Glutamatergic neuron (in vitro differentiated cells): ENCODE data around the gene FOXO3. TPM values are rescaled to one million over a fixed set of nuclear protein-coding genes. Genes with fewer than 3 reads are reported as not detected.

Experiments used
- DNase-seq: peaks from one replicate; pipeline ENCODE4 v3.0.0; 2022
- H3K27ac Mint-ChIP-seq: one replicate; pipeline ENCODE4 v1.8.0; 2020; ENCODE audit warnings: mild to moderate bottlenecking, mixed read lengths, inconsistent platforms; ENCODE audit not compliant: unreplicated experiment
- H3K27me3 Mint-ChIP-seq: one replicate; pipeline ENCODE4 v1.8.0; 2020; ENCODE audit warnings: mild to moderate bottlenecking, moderate library complexity, mixed read lengths, inconsistent platforms; ENCODE audit not compliant: unreplicated experiment
- H3K36me3 Mint-ChIP-seq: one replicate; pipeline ENCODE4 v1.8.0; 2020; ENCODE audit warnings: mild to moderate bottlenecking, mixed read lengths, inconsistent platforms; ENCODE audit not compliant: unreplicated experiment
- H3K4me1 Mint-ChIP-seq: one replicate; pipeline ENCODE4 v1.8.0; 2020; ENCODE audit warnings: mild to moderate bottlenecking, low read depth, mixed read lengths, inconsistent platforms; ENCODE audit not compliant: unreplicated experiment
- H3K4me3 Mint-ChIP-seq: one replicate; pipeline ENCODE4 v1.8.0; 2020; ENCODE audit warnings: mild to moderate bottlenecking, mixed read lengths, inconsistent platforms; ENCODE audit not compliant: unreplicated experiment
- H3K9me3 Mint-ChIP-seq: one replicate; pipeline ENCODE4 v1.8.0; 2020; ENCODE audit warnings: mild to moderate bottlenecking, moderate library complexity, mixed read lengths, inconsistent platforms; ENCODE audit not compliant: unreplicated experiment
- total RNA-seq: library from RNA; stranded (reverse); fragmentation: NEBNext Ultra II Directional; extraction: Animal tissue kit (Norgen Biotek cat#: 25700); gene quantifications from one replicate; pipeline ENCODE4 v1.2.1, GENCODE V29; 2021; ENCODE audit not compliant: unreplicated experiment
- TF ChIP-seq, protein P1 (sequence below): fragments of 200-600 bp; sonication (generic); IDR thresholded peaks from one replicate; pipeline ENCODE4 v1.5.0; 2021; ENCODE audit not compliant: partially characterized antibody, unreplicated experiment

The FOXO3 gene
- total RNA-seq, 1 donor from 2014 or later: 30.3 TPM

GRCh38 chr6:108596956-108597355 lies 36.2 kb downstream of the FOXO3 start:
- no peak overlapping the region for H3K4me3 Mint-ChIP-seq
- H3K27ac Mint-ChIP-seq: no peak overlapping the region
- TF ChIP-seq, protein P1, sequence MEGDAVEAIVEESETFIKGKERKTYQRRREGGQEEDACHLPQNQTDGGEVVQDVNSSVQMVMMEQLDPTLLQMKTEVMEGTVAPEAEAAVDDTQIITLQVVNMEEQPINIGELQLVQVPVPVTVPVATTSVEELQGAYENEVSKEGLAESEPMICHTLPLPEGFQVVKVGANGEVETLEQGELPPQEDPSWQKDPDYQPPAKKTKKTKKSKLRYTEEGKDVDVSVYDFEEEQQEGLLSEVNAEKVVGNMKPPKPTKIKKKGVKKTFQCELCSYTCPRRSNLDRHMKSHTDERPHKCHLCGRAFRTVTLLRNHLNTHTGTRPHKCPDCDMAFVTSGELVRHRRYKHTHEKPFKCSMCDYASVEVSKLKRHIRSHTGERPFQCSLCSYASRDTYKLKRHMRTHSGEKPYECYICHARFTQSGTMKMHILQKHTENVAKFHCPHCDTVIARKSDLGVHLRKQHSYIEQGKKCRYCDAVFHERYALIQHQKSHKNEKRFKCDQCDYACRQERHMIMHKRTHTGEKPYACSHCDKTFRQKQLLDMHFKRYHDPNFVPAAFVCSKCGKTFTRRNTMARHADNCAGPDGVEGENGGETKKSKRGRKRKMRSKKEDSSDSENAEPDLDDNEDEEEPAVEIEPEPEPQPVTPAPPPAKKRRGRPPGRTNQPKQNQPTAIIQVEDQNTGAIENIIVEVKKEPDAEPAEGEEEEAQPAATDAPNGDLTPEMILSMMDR: no peak
- DNase-seq: no peak
- no peaks in the 10 kb centered on the region for H3K36me3 Mint-ChIP-seq
- peaks cover 11% of the 10 kb centered on the region for H3K4me1 Mint-ChIP-seq
- no peaks in the 10 kb centered on the region for H3K9me3 Mint-ChIP-seq
- no peaks in the 10 kb centered on the region for H3K27me3 Mint-ChIP-seq

DNA sequence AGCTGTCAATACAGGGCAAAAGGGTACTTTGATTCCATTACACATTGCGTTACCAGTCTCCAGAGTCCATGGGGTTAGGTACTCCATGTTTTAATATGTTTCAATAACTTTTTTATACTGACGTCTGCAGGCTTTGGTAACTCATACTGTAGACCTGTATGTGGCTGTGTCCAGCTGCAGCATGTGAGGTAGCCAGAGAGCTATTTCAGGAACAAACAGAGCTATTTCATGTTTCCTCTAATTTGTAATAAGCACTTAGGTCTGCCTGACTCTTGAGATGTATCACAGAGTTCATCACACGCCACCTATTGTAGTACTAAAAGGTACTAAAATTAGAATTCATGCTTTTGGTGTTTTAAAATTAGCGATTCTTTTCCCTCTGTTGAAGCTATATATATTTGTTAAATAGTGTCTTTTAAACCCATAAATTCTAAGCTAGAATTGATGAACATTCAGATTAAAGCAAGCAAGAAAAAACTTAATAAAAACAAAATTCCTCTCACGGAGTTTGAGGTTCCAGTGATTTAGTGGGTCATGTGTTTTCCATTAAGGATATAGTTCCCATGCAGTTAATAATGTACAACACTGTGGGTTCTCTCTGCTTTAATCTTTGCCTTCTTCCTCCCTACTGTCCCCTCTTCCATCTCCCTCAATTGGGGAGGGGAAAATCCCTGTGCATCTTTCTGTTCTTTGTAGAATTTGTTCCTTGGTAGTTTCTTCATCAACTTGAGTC lies 37.0 kb downstream of the FOXO3 start:
- H3K27ac Mint-ChIP-seq: no peak overlapping the region
- no peak overlapping the region for H3K4me3 Mint-ChIP-seq
- no peak for DNase-seq
- no peaks in the 10 kb centered on the region for H3K27me3 Mint-ChIP-seq
- H3K36me3 Mint-ChIP-seq: no peaks in the 10 kb centered on the region
- peaks cover 7% of the 10 kb centered on the region for H3K4me1 Mint-ChIP-seq
- TF ChIP-seq, protein P1: no peak
- no peaks in the 10 kb centered on the region for H3K9me3 Mint-ChIP-seq

DNA sequence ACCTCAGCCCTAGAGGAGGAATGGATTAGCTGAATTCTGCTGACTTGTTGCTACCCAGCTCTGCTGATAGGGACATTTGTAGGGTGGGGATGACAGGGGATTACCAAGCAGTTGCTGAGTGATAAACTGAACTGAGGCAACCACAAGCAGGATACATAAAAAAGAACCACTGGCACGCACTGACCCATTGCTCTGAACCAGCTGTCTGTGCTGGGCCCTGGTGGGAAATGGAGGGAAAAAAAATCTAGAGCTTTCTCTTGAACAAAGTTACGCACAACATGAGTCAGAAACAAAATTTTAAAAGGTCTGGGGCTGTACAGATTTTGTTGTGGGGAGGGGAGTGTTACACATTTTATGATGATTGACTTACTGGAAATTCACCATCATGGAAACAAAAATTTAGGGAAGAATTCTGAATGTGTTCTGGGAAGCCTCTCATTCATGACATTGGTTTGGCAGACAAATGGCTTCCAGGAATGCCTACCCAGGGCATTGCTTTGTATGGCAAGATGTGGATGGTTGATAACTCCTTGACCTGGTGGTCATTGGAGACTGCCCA lies 37.7 kb downstream of the FOXO3 start:
- Mint-ChIP-seq H3K4me1 (peaks cover 3% of the 10 kb centered on the region), H3K9me3 (no peaks in the 10 kb centered on the region), H3K4me3 (no peak overlapping the region), H3K27me3 (no peaks in the 10 kb centered on the region), H3K27ac (no peak overlapping the region), H3K36me3 (no peaks in the 10 kb centered on the region)
- TF ChIP-seq, protein P1: no peak
- no peak for DNase-seq

GRCh38 chr6:108604156-108604555 lies 43.4 kb downstream of the FOXO3 start:
- Mint-ChIP-seq H3K4me3 (no peak overlapping the region), H3K36me3 (no peaks in the 10 kb centered on the region), H3K27ac (no peak overlapping the region), H3K4me1 (peaks cover 3% of the 10 kb centered on the region), H3K27me3 (no peaks in the 10 kb centered on the region), H3K9me3 (no peaks in the 10 kb centered on the region)
- no peak for DNase-seq
- TF ChIP-seq, protein P1: no peak

GRCh38 chr6:108606250-108606690 lies 45.6 kb downstream of the FOXO3 start:
- DNase-seq: no peak
- no peak overlapping the region for H3K27ac Mint-ChIP-seq

More at GRCh38 chr6:108606250-108606690, 45.6 kb downstream of the FOXO3 start:
- Mint-ChIP-seq H3K4me1 (peaks cover 6% of the 10 kb centered on the region), H3K9me3 (no peaks in the 10 kb centered on the region), H3K27me3 (no peaks in the 10 kb centered on the region), H3K4me3 (no peak overlapping the region), H3K36me3 (no peaks in the 10 kb centered on the region)
- TF ChIP-seq, protein P1: no peak
